Upper lobe of left lung (tissue), 4 donors: Measurements from ENCODE around the gene NAPB.
"Not testable (repeated sequence)": the region's sequence is repeated elsewhere in the genome, so short reads cannot be mapped to it uniquely, and the experiment has no call there.

Experiments
- CTCF ChIP-seq, 6 experiments: fragments of 450-650 bp in 4 of 6; fragments of 200-600 bp in 2 of 6; sonication (generic) in 2 of 6; IDR thresholded peaks; one replicate each; pipeline ENCODE4 v1.5.1; 2016 to 2019; ENCODE audit warnings: antibody characterized with exemption in 6 of 6
- POLR2AphosphoS5 ChIP-seq, 2 donors: sonication (generic); formaldehyde crosslinking; IDR thresholded peaks; one replicate each; pipeline ENCODE4 v1.5.1; 2017; ENCODE audit warnings: antibody characterized with exemption in 2 of 2

- TF ChIP-seq CTCF, POLR2AphosphoS5 (IDR thresholded peaks at IDR 0.05): not testable (repeated sequence)
Observed at GRCh38 chr20:23348510-23348909, 72.8 kb downstream of the NAPB start.
